Caco-2 (cell line): ENCODE data around the gene ADIPOR2. TPM values are rescaled to one million over a fixed set of nuclear protein-coding genes. Genes with fewer than 3 reads are reported as not detected.

Experiments
- BruUV-seq: library from RNA; stranded (reverse); fragments of 400-500 nt; replicated peaks from 2 replicates; lab custom pipeline; 2021; lab: Mats Ljungman, UMichigan
- CTCF ChIA-PET: fragments of 300-600 bp; sonication (Branson Sonifier 250); formaldehyde crosslinking; loops from one replicate; lab custom pipeline; 2022; ENCODE audit warnings: antibody characterized with exemption; lab: Charles Lee
- POLR2A ChIA-PET: fragments of 300-600 bp; sonication (Branson Sonifier 250); formaldehyde crosslinking; loops from one replicate; lab custom pipeline; 2022; ENCODE audit warnings: antibody characterized with exemption; lab: Charles Lee
- DNase-seq, 2 experiments: peaks; one replicate each; pipeline versions ENCODE4 v3.0.0 to v3.0.0-alpha.2; 2020 to 2022
- H3K27me3 ChIP-seq: replicated peaks from 2 replicates; pipeline ENCODE4 v1.6.0; 2011; ENCODE audit warnings: low read length; ENCODE audit not compliant: control insufficient read depth, insufficient read depth
- H3K36me3 ChIP-seq: 2 replicates; pipeline ENCODE4 v1.5.1; 2011; ENCODE audit warnings: low read length; ENCODE audit not compliant: control insufficient read depth, insufficient read depth
- H3K4me1 ChIP-seq: fragments of 250-450 bp; sonication (Bioruptor Pico); 2 replicates; pipeline ENCODE4 v1.5.1; 2020; ENCODE audit warnings: mild to moderate bottlenecking
- H3K4me3 ChIP-seq: 2 replicates; pipeline ENCODE4 v1.5.1; 2011; ENCODE audit warnings: low read depth, mild to moderate bottlenecking, control low read depth, low read length
- H3K9me3 ChIP-seq: fragments of 250-450 bp; sonication (Bioruptor Pico); 2 replicates; pipeline ENCODE4 v1.5.1; 2020; ENCODE audit warnings: mild to moderate bottlenecking, moderate library complexity
- H3K27ac Mint-ChIP-seq: one replicate; pipeline ENCODE4 v1.8.0; 2022; ENCODE audit warnings: mixed read lengths; ENCODE audit not compliant: unreplicated experiment
- H3K27me3 Mint-ChIP-seq: one replicate; pipeline ENCODE4 v1.8.0; 2022; ENCODE audit warnings: mixed read lengths; ENCODE audit not compliant: insufficient read depth, unreplicated experiment
- H3K36me3 Mint-ChIP-seq: one replicate; pipeline ENCODE4 v1.8.0; 2022; ENCODE audit warnings: mild to moderate bottlenecking, mixed read lengths; ENCODE audit not compliant: insufficient read depth, unreplicated experiment
- H3K4me1 Mint-ChIP-seq: one replicate; pipeline ENCODE4 v1.8.0; 2022; ENCODE audit warnings: low read depth, mixed read lengths; ENCODE audit not compliant: unreplicated experiment
- H3K4me3 Mint-ChIP-seq: one replicate; pipeline ENCODE4 v1.8.0; 2022; ENCODE audit warnings: mild to moderate bottlenecking, moderate library complexity, mixed read lengths; ENCODE audit not compliant: unreplicated experiment
- H3K9me3 Mint-ChIP-seq: one replicate; pipeline ENCODE4 v1.8.0; 2022; ENCODE audit warnings: mixed read lengths; ENCODE audit not compliant: unreplicated experiment
- intact Hi-C: fragments of 100-400 bp; cut with micrococcal nuclease; formaldehyde crosslinking; loops from one replicate; pipeline ENCODE4 v1.10.0; 2022; ENCODE audit not compliant: unreplicated experiment
- total RNA-seq: library from RNA; stranded (reverse); gene quantifications from 2 replicates; pipeline ENCODE4 v1.2.3, GENCODE V29; 2022
- TF ChIP-seq, protein P1 (sequence below), 2 experiments: fragments of 200-600 bp in 1 of 2; IDR thresholded peaks; 1 replicate in 1 of 2; 2 replicates in 1 of 2; pipeline versions ENCODE4 v1.5.1 to v1.8.0; 2011 to 2022; ENCODE audit warnings: antibody characterized with exemption in 1 of 2, control low read depth in 1 of 2, inconsistent platforms in 1 of 2, low read depth in 1 of 2, low read length in 1 of 2, mild to moderate bottlenecking in 1 of 2, moderate library complexity in 1 of 2; ENCODE audit not compliant: insufficient read depth in 1 of 2, severe bottlenecking in 1 of 2, unreplicated experiment in 1 of 2

ADIPOR2 gene
- total RNA-seq, 1 experiment from 2014 or later, result 119 TPM

DNA sequence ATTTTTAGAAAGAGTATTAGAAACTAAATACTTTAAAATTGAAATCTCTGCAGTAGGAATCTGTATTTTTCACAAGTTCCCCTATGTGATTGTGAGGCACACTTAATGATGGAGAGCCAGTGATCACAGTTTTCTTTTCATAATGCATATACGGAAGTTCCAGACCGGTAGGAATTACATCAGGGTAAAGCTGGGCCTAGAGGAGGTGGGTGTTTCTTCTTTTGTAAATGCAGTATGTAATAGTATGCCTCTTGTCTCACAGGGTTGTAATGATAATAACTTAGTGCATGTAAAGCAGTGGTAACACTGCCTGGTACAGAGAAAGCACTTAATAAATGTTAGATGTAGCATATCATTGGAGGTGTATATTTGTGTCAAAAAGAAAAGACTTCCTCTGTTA, 72.3 kb downstream of the ADIPOR2 start:
- no peaks in the 10 kb centered on the region; the same call in 1 of the 2 replicates for H3K9me3 ChIP-seq
- no peaks in the 10 kb centered on the region for H3K27me3 Mint-ChIP-seq
- ChIA-PET POLR2A (no interaction called here), CTCF (no interaction called here)
- no peaks in the 10 kb centered on the region for H3K36me3 ChIP-seq
- H3K9me3 Mint-ChIP-seq, result no peaks in the 10 kb centered on the region
- H3K27ac Mint-ChIP-seq, result no peak overlapping the region
- TF ChIP-seq, protein P1, sequence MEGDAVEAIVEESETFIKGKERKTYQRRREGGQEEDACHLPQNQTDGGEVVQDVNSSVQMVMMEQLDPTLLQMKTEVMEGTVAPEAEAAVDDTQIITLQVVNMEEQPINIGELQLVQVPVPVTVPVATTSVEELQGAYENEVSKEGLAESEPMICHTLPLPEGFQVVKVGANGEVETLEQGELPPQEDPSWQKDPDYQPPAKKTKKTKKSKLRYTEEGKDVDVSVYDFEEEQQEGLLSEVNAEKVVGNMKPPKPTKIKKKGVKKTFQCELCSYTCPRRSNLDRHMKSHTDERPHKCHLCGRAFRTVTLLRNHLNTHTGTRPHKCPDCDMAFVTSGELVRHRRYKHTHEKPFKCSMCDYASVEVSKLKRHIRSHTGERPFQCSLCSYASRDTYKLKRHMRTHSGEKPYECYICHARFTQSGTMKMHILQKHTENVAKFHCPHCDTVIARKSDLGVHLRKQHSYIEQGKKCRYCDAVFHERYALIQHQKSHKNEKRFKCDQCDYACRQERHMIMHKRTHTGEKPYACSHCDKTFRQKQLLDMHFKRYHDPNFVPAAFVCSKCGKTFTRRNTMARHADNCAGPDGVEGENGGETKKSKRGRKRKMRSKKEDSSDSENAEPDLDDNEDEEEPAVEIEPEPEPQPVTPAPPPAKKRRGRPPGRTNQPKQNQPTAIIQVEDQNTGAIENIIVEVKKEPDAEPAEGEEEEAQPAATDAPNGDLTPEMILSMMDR (IDR thresholded peaks at IDR 0.05; ENCODE audit: insufficient read depth in 1 of 2, low read depth in 1 of 2, low read length in 1 of 2, severe bottlenecking in 1 of 2, unreplicated experiment in 1 of 2), result no peak
- BruUV-seq, result no TSS peak
- peaks cover 49% of the 10 kb centered on the region for H3K4me1 Mint-ChIP-seq
- DNase-seq, result no peak
- peaks cover 42% of the 10 kb centered on the region for H3K36me3 Mint-ChIP-seq
- peaks cover 54% of the 10 kb centered on the region for H3K4me1 ChIP-seq
- intact Hi-C loops, result no loop called here
- no peak overlapping the region for H3K4me3 ChIP-seq
- no peak overlapping the region for H3K4me3 Mint-ChIP-seq
- no peaks in the 10 kb centered on the region for H3K27me3 ChIP-seq

DNA sequence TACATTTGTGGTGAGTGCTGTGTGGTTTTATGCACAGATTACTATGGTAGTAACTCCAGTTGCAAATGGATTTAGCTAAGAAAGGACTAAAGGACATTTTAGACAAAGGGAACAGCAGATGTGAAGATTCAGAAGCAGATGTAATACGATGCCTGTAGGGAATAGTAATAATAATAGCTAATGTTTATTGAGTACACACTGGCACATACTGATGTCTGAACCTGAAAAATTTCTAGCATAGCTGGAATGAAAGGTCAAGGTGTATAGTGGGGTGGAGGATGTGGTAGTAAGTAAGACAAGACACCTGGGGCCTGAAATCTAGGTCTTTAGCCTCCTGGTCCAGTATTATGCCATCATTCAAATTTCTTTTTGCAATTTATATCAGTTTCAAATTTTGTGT, 75.2 kb downstream of the ADIPOR2 start:
- Mint-ChIP-seq H3K9me3 (no peaks in the 10 kb centered on the region), H3K4me3 (peak overlapping the region; percentile 11), H3K27ac (peak overlapping the region; percentile 58), H3K36me3 (peaks cover 21% of the 10 kb centered on the region), H3K4me1 (peaks cover 56% of the 10 kb centered on the region), H3K27me3 (no peaks in the 10 kb centered on the region)
- H3K9me3 ChIP-seq, result no peaks in the 10 kb centered on the region
- intact Hi-C loops, result loop anchor here (1.0 kb wide), 2 partner anchors 15 to 21 kb away; no protein-coding TSS in a partner anchor
- CTCF ChIA-PET, result interaction anchor here (0.7 to 1.8 kb wide), 5 partner anchors 16 to 174 kb away, joined by 3 to 8 read pairs (median 5); no protein-coding TSS in a partner anchor
- no peaks in the 10 kb centered on the region for H3K36me3 ChIP-seq
- no peak overlapping the region for H3K4me3 ChIP-seq
- TF ChIP-seq, protein P1 (IDR thresholded peaks at IDR 0.05; ENCODE audit: insufficient read depth in 1 of 2, low read depth in 1 of 2, low read length in 1 of 2, severe bottlenecking in 1 of 2, unreplicated experiment in 1 of 2), result no peak
- peak in 1 of 2 experiments; percentile 60 for DNase-seq
- H3K27me3 ChIP-seq, result no peaks in the 10 kb centered on the region
- POLR2A ChIA-PET, result interaction anchor here (0.6 to 1.9 kb wide), 3 partner anchors 19 to 75 kb away, joined by 3 to 6 read pairs (median 4); partner anchors contain the start of gene ADIPOR2
- no TSS peak for BruUV-seq
- H3K4me1 ChIP-seq, result peaks cover 59% of the 10 kb centered on the region

DNA sequence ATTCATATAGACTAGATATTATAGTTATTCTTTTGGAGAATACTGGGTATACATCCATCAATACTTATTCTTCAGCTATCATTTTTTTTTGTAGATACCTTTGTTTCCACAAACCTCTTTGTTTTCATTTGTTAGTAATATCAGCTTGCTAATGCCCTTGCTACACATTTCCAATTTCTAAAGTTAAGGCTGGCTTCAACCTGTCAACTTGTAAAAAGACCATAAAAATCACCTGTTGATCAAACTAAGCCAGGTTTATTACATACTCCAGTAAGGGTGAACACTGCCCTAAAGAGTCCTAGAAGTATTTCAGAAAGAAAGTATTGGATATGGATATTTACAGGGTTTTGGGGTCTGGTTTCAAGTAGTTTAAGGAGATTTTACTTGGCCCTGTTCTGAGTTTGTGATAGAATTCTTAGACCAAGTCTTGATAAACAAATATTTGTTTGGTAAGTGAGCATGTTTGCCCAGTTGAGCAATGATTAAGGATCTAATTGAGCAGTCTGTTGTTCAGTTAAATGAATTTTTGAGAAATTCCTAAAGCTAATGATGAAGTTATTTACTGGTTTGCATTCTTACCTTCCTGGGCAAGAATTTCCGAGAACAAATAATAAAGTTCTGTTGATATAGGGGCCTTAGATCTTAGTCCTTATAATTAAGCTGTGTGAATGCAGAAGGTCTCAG, 76.7 kb downstream of the ADIPOR2 start:
- Histone ChIP-seq H3K4me1 (peaks cover 53% of the 10 kb centered on the region), H3K36me3 (no peaks in the 10 kb centered on the region), H3K9me3 (no peaks in the 10 kb centered on the region), H3K4me3 (no peak overlapping the region), H3K27me3 (no peaks in the 10 kb centered on the region)
- Mint-ChIP-seq H3K27me3 (no peaks in the 10 kb centered on the region), H3K9me3 (no peaks in the 10 kb centered on the region), H3K36me3 (peaks cover 14% of the 10 kb centered on the region), H3K4me3 (peak overlapping the region; percentile 17), H3K27ac (peak overlapping the region; percentile 6), H3K4me1 (peaks cover 48% of the 10 kb centered on the region)
- DNase-seq, result no peak
- TF ChIP-seq, protein P1 (IDR thresholded peaks at IDR 0.05; ENCODE audit: insufficient read depth in 1 of 2, low read depth in 1 of 2, low read length in 1 of 2, severe bottlenecking in 1 of 2, unreplicated experiment in 1 of 2), result no peak
- intact Hi-C loops, result no loop called here
- ChIA-PET POLR2A (interaction anchor here (0.7 to 1.5 kb wide), 3 partner anchors 9 to 69 kb away, joined by 3 read pairs; no protein-coding TSS in a partner anchor), CTCF (interaction anchor here (0.6 to 1.3 kb wide), 2 partner anchors 115 to 133 kb away, joined by 3 to 9 read pairs; no protein-coding TSS in a partner anchor)
- BruUV-seq, result no TSS peak
